PC-9 (cell line): Measurements from ENCODE around the gene SLC43A3. TPM values are rescaled to one million over a fixed set of nuclear protein-coding genes. Genes with fewer than 3 reads are reported as not detected.

ENCODE experiments used
- BruUV-seq: library from RNA; stranded (reverse); fragments of 400-500 nt; replicated peaks from 2 replicates; lab custom pipeline; 2021; lab: Mats Ljungman, UMichigan
- CTCF ChIA-PET: fragments of 300-600 bp; sonication (Branson Sonifier 250); formaldehyde crosslinking; loops from one replicate; lab custom pipeline; 2022; ENCODE audit warnings: antibody characterized with exemption; lab: Charles Lee
- POLR2A ChIA-PET: fragments of 300-600 bp; sonication (Branson Sonifier 250); formaldehyde crosslinking; loops from one replicate; lab custom pipeline; 2022; ENCODE audit warnings: antibody characterized with exemption; ENCODE audit not compliant: unreplicated experiment; lab: Charles Lee
- DNase-seq, 2 experiments: peaks; one replicate each; pipeline versions ENCODE4 v3.0.0 to v3.0.0-alpha.2; 2015 to 2022; ENCODE audit warnings: mixed read lengths in 1 of 2
- H2AFZ ChIP-seq: fragments of 200-600 bp; sonication (generic); 2 replicates; pipeline ENCODE4 v1.8.1; 2017; ENCODE audit warnings: antibody characterized with exemption
- H3F3A ChIP-seq: fragments of 200-600 bp; sonication (generic); 2 replicates; pipeline ENCODE4 v1.8.1; 2017; ENCODE audit warnings: antibody characterized with exemption, mild to moderate bottlenecking, low read depth; ENCODE audit not compliant: insufficient read depth
- H3K27ac ChIP-seq: fragments of 200-600 bp; sonication (generic); 2 replicates; pipeline ENCODE4 v1.6.1; 2016; ENCODE audit warnings: mixed run types
- H3K27me3 ChIP-seq: fragments of 200-600 bp; sonication (generic); 2 replicates; pipeline ENCODE4 v1.6.1; 2016; ENCODE audit warnings: low read depth, mixed run types; ENCODE audit not compliant: insufficient read depth
- H3K36me3 ChIP-seq: fragments of 200-600 bp; sonication (generic); 2 replicates; pipeline ENCODE4 v1.6.1; 2016; ENCODE audit warnings: low read depth, mixed run types
- H3K4me1 ChIP-seq: fragments of 200-600 bp; sonication (generic); replicated peaks from 2 replicates; pipeline ENCODE4 v1.6.1; 2016; ENCODE audit warnings: mixed run types; ENCODE audit not compliant: insufficient read depth
- H3K4me2 ChIP-seq: fragments of 200-600 bp; sonication (generic); 2 replicates; pipeline ENCODE4 v1.6.1; 2017; ENCODE audit warnings: mixed run types
- H3K4me3 ChIP-seq: fragments of 200-600 bp; sonication (generic); 2 replicates; pipeline ENCODE4 v1.6.1; 2016; ENCODE audit warnings: mixed run types
- H3K79me2 ChIP-seq: fragments of 200-600 bp; sonication (generic); 2 replicates; pipeline ENCODE4 v1.6.1; 2017; ENCODE audit warnings: low read depth, mixed run types
- H3K9me2 ChIP-seq: fragments of 200-600 bp; sonication (generic); 2 replicates; pipeline ENCODE4 v1.8.1; 2017; ENCODE audit warnings: mild to moderate bottlenecking; ENCODE audit not compliant: insufficient read depth
- H3K9me3 ChIP-seq: fragments of 200-600 bp; sonication (generic); 2 replicates; pipeline ENCODE4 v1.8.1; 2016; ENCODE audit warnings: low read depth; ENCODE audit not compliant: insufficient read depth
- H4K20me1 ChIP-seq: fragments of 200-600 bp; sonication (generic); 2 replicates; pipeline ENCODE4 v1.8.1; 2017; ENCODE audit not compliant: insufficient read depth
- EZH2 ChIP-seq: fragments of 200-600 bp; sonication (generic); IDR thresholded peaks from 2 replicates; pipeline ENCODE4 v1.8.0; 2017; ENCODE audit warnings: antibody characterized with exemption, low read depth
- intact Hi-C: fragments of 100-400 bp; cut with micrococcal nuclease; formaldehyde crosslinking; loops from one replicate; pipeline ENCODE4 v1.10.0; 2022; ENCODE audit not compliant: unreplicated experiment
- total RNA-seq: library from RNA; stranded (reverse); gene quantifications from 2 replicates; pipeline ENCODE4 v1.2.3, GENCODE V29; 2021
- TF ChIP-seq, protein P1 (sequence below): fragments of 200-600 bp; sonication (generic); conservative IDR thresholded peaks from 2 replicates; pipeline ENCODE4 v1.6.1; 2017; ENCODE audit warnings: mixed run types, antibody characterized with exemption, mild to moderate bottlenecking, moderate library complexity

SLC43A3 gene
- total RNA-seq, 1 experiment from 2014 or later, result 41.3 TPM

DNA sequence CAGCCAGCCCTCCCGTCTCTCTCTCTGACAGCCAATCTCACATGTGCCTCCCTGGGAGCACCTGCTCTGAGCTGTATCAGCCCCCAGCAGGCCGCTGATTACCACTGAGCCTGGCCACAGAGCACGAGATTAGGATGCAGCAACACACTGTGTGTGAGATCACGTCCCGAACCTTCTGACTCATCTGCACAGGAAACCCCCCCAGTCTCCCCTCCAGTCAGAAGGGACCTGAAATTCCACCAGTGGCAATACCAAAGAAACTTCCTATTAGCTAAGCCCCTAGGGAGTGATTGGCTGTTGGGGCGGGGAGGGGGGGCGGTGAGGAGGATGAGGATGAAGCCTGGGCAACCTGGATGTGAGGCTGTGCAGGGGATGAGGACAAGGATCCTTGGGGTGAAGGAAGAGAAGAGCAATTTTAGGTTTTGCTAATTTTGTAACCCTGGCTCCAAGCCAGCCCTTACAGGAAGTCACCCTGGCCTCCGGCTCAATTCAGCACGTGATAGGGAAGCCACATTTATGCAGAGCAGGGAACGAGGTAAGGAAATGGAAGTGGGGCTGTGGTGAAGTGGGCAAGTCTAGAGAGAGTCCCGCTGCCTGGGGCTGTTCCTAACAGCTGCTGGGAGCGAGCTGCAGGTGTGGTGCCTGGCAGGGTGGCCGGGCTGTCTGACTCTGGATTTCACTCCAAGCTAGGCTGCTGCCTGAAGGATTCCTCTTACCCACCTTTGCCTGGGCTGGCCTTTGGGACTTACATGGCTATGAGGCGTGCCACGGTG, 1.9 kb downstream of the SLC43A3 start:
- BruUV-seq, result no TSS peak

DNA sequence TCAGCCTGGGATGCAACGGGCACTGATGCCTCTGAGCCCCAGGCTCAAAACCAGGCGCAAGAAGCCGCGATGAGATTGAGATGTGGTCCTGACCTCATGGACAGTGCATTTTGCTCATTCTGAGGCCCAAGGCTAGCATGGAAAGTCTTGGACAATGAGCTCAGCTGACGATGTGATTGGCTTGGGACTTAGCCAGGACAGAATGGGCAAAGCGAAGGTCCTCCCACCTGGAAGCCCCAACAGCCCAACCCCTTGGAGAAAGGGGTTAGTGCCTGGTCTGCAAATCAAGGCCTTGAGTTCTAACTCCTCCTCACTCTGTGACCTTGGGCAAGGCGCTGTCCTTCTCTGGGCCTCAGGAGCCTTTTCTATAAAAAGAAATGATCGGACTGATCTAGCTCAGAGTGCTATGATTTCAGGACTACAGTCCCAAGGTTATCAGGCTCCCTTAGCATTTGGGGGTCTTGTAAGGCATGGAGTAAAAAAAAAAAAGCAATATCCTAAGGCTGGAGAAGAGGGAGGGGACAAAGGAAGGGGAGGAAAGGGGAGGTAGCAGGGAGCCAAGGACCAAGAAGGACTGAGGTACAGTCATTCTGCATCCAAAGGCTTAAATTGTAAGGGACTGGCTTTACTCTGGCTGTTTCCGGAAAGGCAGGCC, 2.7 kb downstream of the SLC43A3 start:
- peak overlapping the region; percentile 96 for H3K4me2 ChIP-seq
- 0 out of 2 replicates have a peak overlapping the region, but pooled peaks have one; percentile 18 for H3K27ac ChIP-seq
- H4K20me1 ChIP-seq, result no peaks in the 10 kb centered on the region
- DNase-seq, result no peak
- H3K27me3 ChIP-seq, result no peaks in the 10 kb centered on the region
- no peaks in the 10 kb centered on the region for H3K9me2 ChIP-seq
- peaks cover 43% of the 10 kb centered on the region for H3K4me1 ChIP-seq
- ChIA-PET POLR2A (no interaction called here), CTCF (interaction anchor here (0.5 kb wide), 2 partner anchors 24 to 126 kb away, joined by 5 to 7 read pairs; no protein-coding TSS in a partner anchor)
- TF ChIP-seq, protein P1, sequence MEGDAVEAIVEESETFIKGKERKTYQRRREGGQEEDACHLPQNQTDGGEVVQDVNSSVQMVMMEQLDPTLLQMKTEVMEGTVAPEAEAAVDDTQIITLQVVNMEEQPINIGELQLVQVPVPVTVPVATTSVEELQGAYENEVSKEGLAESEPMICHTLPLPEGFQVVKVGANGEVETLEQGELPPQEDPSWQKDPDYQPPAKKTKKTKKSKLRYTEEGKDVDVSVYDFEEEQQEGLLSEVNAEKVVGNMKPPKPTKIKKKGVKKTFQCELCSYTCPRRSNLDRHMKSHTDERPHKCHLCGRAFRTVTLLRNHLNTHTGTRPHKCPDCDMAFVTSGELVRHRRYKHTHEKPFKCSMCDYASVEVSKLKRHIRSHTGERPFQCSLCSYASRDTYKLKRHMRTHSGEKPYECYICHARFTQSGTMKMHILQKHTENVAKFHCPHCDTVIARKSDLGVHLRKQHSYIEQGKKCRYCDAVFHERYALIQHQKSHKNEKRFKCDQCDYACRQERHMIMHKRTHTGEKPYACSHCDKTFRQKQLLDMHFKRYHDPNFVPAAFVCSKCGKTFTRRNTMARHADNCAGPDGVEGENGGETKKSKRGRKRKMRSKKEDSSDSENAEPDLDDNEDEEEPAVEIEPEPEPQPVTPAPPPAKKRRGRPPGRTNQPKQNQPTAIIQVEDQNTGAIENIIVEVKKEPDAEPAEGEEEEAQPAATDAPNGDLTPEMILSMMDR, result no peak
- TF ChIP-seq EZH2, result no peak
- intact Hi-C loops, result no loop called here
- peaks cover 37% of the 10 kb centered on the region for H3K36me3 ChIP-seq
- peaks cover 53% of the 10 kb centered on the region for H3F3A ChIP-seq
- peak overlapping the region; percentile 73; the same call in 1 of the 2 replicates for H3K4me3 ChIP-seq
- H3K9me3 ChIP-seq, result no peaks in the 10 kb centered on the region
- no peak overlapping the region for H2AFZ ChIP-seq
- peaks cover 55% of the 10 kb centered on the region for H3K79me2 ChIP-seq
- BruUV-seq, result no TSS peak

More for the DNA sequence above, 1.9 kb downstream of the SLC43A3 start:
- peak overlapping the region; percentile 96 for H3K4me2 ChIP-seq
- intact Hi-C loops, result loop anchor here (5.0 kb wide), 1 partner anchor 67 kb away; no protein-coding TSS in a partner anchor
- H3F3A ChIP-seq, result peaks cover 47% of the 10 kb centered on the region
- H3K27me3 ChIP-seq, result no peaks in the 10 kb centered on the region
- no peaks in the 10 kb centered on the region for H3K9me2 ChIP-seq
- peak overlapping the region; percentile 91 for H3K27ac ChIP-seq
- POLR2A ChIA-PET, result no interaction called here
- TF ChIP-seq, protein P1, result no peak
- TF ChIP-seq EZH2, result no peak
- CTCF ChIA-PET, result no interaction called here
- H2AFZ ChIP-seq, result no peak overlapping the region
- DNase-seq, result peak in 1 of 2 experiments; percentile 73
- peaks cover 43% of the 10 kb centered on the region for H3K4me1 ChIP-seq
- H3K9me3 ChIP-seq, result no peaks in the 10 kb centered on the region
- peaks cover 35% of the 10 kb centered on the region for H3K36me3 ChIP-seq
- H3K79me2 ChIP-seq, result peaks cover 55% of the 10 kb centered on the region
- peak overlapping the region; percentile 73; the same call in 1 of the 2 replicates for H3K4me3 ChIP-seq
- no peaks in the 10 kb centered on the region for H4K20me1 ChIP-seq

DNA sequence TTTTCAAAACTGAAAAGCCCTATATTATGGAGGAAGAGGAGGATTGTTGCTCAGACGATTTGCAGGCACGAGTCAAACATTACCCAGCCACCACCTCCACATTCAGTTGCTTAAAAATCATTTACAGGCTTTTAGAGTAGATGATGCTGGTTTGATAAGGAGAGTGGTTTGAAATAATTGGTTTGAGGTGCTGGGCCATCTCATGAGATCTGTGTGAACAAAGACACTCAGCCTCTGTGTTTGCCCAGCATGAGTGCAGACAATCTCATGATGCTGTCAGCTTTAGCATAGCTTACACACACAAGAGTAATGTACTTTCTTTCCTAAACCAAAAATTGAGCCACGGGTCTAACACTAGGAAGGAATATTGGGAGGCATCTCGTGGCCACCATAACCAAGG, 4.3 kb downstream of the SLC43A3 start:
- Histone ChIP-seq H3K36me3 (peaks cover 45% of the 10 kb centered on the region), H3K27ac (no peak overlapping the region), H3K4me3 (no peak overlapping the region), H3K9me2 (no peaks in the 10 kb centered on the region), H3K4me1 (peaks cover 33% of the 10 kb centered on the region), H3K9me3 (no peaks in the 10 kb centered on the region), H3K79me2 (peaks cover 55% of the 10 kb centered on the region), H3K4me2 (no peak overlapping the region), H3K27me3 (no peaks in the 10 kb centered on the region), H2AFZ (no peak overlapping the region), H3F3A (peaks cover 46% of the 10 kb centered on the region), H4K20me1 (no peaks in the 10 kb centered on the region)
- POLR2A ChIA-PET, result interaction anchor here (0.6 kb wide), 1 partner anchor 20 kb away, joined by 4 read pairs; no protein-coding TSS in a partner anchor
- TF ChIP-seq, protein P1, result no peak
- no peak for TF ChIP-seq EZH2
- intact Hi-C loops, result no loop called here
- DNase-seq, result no peak
- no TSS peak for BruUV-seq
- CTCF ChIA-PET, result no interaction called here
